Measurements from ENCODE around the gene REPIN1.

REPIN1 gene

DNA sequence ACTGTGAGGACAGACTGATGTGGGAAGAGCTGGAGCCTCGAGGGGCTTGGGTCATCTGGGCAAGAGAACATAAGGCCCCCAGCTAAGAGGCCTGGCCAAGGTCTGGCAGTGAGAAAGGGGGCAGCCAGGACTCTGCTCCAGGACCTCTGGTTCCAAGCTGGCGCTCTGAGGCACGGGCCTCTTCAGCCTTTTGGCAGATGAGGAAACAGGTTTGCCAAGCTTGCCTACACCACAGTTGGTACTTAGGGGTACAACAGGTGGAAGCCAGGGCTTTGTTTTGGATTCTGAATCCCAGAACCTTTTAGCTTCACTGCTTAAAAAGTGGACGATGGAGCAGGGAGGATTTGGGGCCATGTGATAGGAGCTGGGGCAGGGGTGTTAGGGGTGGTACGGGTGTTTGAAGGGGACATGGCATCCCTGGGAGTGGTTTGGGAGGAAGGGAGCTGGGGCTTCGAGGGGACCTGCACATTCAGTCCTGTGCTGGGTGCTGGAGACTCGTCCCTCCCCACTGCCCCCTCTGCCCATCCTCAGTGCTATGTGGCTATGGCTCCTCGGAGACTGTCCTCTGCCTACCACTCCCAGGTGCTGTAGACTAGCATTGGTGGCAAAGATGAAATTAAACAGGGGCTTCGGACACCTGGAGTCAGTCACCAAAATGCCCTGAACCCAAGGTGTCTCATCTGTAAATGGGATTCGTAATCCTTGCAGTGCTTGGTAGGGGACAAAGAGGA lies 40.8 kb downstream of the REPIN1 start:
- DNase-seq: no peak

DNA sequence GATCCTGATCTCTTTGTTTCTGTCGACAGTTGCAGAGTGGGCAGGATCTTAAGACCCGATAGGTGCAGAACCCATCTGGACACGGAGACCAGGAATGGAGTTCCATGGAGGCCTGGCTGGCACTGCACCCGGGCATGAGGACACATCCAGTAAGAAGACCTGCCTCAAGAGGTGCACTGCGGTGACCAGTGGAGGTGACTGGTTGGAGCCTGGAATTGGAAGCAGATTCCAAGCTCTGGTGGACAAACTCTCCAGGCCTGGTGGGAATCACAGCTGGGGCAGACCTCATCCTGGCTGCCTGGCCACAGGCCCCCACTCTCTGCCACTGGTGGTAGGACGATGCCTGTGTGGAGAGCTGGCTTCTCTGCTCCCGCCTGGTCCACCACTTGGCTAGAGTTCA lies 41.5 kb downstream of the REPIN1 start:
- no peak for DNase-seq

DNA sequence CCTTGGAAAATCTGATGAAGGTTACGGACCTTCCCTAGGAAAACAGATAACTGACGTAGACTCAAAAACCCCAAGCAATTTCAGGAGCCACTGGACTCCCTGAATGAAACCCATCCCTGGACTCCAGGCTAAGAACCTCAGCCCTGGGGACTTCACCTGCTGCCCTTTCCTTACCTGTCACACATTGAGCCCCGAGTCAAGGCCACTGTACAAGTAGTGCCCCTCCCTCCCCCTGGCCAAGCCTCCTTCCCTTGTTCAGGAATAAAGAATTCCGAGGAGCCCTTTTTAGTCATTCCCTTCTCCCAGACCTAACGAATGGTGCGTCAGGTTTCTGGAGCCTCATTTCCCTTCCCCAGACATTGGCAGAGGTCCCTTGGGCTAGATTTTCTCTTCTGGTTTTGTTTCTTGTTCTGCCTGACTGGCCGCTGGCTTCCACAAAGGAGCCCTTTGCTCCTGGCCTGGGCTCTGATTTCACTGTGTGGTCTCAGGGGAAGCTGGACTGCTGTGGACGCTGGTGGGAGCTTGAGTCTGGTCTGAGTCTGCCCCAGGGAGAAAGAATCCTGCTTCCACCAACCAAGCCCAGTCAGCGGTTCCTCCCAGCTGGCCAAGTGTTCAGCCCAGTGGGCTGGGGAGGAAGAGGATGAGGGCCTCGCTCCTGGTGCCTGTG lies 42.2 kb downstream of the REPIN1 start:
- no peak for DNase-seq

DNA sequence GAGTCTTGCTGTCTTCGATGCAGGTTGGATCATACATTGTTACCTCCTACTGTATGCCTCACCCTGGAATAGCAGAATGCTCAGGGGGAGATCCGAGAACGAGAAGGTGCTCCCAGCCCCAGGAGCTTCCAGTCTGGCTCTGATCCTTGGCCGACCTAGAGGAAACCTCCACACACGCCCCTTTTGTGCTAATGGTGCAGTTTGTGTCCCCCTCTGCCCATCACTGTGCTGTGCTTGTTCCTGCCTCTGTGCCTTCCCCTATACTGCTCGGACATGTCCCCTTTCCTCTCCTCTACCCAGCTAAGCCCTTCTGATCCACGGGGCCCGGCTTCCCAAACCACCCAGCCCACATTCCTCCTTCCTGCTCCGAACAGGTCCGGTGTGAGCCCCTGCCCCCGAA lies 43.0 kb downstream of the REPIN1 start:
- no peak for DNase-seq

DNA sequence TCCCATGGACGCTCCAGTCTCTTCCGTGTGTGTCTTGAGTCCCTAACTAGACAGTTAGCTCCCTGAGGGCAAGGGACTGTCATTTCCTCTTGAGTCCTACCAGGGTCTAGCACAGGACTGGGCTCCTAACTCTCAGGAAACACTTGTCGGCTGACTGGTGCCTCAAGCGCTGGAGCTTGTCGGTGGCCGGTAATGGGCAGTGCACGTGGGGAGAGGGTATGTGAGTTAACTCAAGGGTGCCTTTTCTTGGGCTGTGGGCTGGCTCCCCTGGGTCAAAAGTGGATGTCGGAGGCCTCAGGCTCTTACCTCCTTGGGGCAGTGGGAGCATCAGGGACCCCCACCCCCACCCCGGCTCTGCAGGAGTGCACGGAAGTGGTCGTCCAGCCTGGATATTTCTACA lies 43.4 kb downstream of the REPIN1 start:
- no peak for DNase-seq

DNA sequence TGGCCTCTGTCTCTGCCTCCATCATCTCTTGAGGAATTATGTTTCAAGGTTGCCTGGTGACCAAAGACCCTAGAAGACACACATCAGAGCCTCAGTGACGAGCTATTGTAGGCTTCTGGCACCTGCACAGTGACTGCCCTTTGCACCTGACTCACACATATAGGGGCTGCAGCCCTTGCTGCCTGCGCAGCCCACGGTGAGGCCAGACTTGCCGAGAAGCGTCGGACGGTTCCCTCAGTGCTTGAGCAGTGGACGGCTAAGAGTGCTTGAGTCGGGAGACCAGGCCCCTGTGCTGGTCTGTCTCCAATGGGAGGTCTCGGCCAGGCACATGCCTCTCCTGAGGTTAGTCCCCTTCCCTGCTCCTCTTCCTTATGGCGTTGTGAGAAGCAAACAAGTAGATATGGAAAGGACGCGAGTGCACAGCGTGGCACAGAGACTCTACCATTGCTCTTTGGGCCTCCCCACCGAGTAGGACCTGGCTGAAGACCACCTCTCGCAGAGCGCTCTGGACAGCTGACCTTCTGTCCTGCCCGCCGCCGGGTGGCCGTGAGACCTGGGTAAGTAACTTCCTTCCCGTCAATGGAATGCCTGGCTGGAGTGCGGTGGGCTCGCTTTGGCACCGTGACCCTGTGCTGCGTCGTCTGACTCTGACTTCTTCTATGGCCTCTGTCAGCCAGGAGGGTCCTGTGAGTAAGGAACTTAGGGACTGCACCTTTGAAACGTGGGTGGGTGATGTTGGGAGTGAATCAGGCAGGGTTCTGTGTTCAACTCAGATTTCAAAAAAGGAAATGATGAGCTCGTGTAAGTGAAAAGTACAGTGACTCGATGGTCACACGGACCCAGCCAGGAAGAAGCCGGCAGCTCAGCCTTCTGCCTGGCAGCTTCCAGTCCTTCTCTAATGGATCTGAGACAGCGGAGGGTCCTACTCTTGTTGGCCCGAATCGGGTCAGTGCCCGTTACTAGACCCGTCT lies 44.2 kb downstream of the REPIN1 start:
- DNase-seq: no peak

DNA sequence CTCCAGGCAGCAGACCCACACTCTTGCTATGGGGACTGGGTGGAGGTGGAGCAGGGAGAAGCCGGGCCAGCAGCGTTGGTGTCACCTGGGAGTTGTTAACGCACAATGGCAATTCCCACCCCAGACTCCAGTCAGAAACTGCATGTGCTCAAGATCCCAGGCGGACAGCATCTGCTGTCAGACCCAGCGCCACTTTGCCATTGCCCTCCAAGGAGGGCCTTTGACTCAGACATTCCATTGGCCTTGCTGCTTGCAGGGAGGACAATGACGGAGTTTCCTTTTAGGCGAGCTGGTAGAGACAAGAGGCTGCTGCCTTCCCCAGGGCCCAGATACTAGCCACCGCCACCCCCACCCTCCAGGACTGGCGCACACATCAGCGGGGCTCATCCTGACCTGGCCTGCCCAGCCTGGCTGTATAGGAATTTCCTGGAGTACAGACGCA lies 45.0 kb downstream of the REPIN1 start:
- DNase-seq: no peak

DNA sequence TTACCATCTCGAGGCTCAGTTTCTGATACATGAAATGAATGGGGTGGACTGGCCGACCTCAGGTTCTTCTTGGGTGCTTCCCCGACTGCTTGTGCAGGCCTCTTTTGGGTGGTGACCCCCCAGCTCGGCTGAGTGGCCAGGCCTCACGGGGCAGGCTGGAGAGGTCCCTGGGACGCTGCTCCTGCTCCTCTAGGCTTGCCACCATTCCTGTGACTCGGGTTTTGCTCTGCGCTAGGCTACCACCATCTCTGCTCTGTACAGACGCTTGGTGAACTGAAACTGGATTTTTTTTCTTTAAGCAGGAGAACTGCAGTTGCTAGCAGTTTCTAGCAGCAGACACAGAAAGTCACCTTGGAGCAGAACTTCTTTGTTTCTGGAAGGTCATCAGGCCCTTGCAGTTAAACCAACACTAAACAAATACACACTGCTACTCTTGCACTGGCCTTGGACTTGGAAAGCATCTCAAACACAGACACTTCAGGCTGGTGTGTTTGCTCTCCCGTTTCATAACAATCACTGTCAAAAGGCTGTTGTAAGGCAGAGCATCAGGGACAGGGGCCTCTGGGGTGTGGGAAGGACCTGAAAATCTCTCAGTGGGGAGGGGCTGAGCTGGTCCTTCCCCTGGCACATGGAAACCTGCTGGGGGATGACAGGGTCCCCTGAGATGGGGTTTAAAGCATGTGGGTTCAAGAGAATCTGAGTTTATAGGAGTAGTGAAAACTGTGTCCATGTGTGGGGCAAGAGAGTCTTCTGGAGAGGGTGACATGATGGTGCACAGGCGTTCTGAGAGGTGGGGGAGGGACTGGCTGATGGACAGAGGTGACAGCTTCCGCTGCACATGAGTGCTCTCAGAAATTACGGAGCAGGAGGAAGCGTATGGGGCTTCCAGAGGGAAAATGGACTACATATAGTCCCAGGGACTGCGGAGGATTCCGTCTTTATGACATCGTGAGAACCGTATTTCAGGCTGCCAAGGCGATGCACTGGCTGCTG lies 46.8 kb downstream of the REPIN1 start:
- DNase-seq: no peak

DNA sequence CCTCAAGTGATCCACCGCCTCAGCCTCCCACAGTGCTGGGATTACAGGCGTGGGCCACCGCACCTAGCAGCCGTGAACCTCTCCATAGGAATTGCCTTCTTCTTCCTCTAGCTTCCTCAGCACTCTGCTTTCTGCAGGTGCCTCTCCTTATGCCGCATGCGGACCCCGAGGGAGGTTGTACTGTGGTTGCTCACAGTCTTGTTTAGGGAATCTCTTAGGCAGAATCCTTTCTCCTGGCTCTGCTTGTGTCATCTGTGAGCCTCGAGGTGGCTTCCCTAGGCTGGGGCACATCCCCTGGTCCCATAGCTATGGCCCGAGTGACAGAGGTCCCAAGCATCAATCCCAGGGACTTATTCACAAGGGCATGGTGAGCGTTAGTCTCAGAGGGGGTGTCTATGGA lies 48.6 kb downstream of the REPIN1 start:
- no peak for DNase-seq

DNA sequence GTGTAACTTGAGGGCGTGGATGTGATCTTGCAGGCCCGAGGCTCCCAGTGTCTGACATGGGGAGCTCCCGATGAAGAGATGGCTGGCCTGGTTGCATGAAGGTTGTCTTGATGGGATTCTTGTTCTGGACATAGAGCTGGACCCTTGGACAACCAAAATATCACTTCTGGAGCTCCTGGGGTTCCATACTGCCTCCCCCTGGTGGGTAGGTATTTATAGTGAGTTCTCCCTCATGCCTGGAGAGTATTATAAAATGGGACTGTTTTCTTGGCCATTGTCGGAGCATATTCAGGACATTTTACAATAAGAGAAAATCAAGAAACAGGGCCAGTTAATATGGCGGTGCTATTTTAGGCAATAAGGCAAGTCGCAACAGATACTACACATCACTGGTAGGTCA lies 49.2 kb downstream of the REPIN1 start:
- DNase-seq: no peak

DNA sequence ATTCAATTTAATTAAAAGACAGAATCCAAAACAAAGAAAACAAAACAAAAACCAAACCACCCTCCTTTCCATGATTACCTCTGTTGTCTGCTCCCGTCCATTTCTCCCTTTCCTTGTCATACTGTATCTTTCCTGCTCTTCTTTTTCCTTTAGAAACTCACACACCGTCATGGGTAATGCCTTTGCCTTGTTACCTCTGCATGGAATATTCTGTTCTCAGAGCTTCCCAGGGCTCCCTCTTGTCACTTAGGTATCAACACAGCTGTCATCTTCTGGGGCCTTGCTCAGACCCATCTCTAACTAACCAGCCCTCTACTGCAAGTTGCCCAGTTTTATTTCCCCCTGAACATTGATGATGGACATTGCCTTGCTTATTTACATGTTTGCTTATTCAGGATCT lies 51.6 kb downstream of the REPIN1 start:
- DNase-seq: no peak

DNA sequence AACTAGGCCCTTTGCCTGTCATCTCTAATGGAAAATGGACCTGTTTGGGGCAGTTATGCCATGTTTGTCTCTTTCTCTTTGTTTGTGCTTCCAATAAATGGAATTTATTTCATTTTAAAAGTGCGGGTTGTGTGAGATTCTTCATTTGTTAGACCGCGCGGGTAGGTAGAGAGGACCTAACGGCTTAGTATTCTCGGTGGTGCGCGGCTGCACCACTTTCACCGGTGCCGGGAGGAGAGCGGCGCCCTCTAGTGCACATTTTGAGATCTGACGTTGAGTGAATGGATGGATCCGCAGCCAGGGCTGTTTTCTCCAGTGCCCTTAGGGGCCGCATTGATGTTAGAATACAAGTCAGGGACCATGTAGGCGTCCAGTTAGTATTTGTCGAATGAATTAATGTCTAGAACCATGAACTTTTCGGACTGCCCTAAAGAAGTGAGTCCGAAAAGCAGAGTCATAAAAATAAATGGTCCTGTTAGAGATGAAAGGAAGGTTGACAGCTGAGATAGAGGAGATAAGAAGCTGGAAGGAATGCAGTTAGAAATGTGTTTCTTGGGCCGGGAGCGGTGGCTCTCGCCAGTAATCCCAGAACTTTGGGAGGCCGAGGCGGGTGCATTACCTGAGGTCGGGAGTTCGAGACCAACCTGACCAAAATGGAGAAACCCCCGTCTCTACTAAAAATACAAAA lies 52.5 kb downstream of the REPIN1 start:
- DNase-seq: peak; percentile 51

DNA sequence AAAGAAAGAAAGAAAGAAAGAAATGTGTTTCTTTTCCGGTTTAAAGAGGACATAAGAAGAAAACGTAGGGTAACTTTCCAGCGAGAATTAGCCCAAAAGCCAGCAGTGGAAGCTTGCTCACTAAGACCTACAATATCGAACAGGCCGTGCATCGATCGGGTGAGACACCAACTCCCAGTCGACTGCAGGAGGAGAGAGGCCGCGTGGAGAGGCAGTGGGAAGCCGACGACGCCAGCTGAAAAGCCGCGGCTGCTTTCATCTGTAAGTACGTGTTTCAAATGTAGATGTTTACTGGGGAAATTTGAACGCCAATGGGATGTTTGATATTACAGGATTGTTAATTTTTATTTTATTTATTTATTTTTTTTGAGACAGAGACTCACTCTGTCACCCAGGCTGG lies 53.2 kb downstream of the REPIN1 start:
- DNase-seq: no peak

Measured in NCI-H1048 (cell line).